Muscle layer of duodenum (tissue), 2 donors: ENCODE data around the gene PURA.
A peak's percentile ranks its signal among the peaks of the same experiment; 100 is the strongest.

ENCODE experiments used
- H3K27ac ChIP-seq: one replicate; pipeline ENCODE4 v1.7.0; 2013; ENCODE audit warnings: mild to moderate bottlenecking, low read length
- H3K27me3 ChIP-seq: one replicate; pipeline ENCODE4 v1.7.0; 2013; ENCODE audit warnings: low read depth, mild to moderate bottlenecking, control low read depth, low read length
- H3K36me3 ChIP-seq, 2 donors: one replicate each; pipeline ENCODE4 v1.7.0; 2013; ENCODE audit warnings: low read length in 2 of 2, control low read depth in 1 of 2, mild to moderate bottlenecking in 1 of 2; ENCODE audit not compliant: insufficient read depth in 2 of 2, control insufficient read depth in 1 of 2
- H3K4me1 ChIP-seq, 2 donors: one replicate each; pipeline ENCODE4 v1.7.0; 2013; ENCODE audit warnings: low read length in 2 of 2, mild to moderate bottlenecking in 2 of 2, control low read depth in 1 of 2, moderate library complexity in 1 of 2; ENCODE audit not compliant: insufficient read depth in 2 of 2, control insufficient read depth in 1 of 2
- H3K4me3 ChIP-seq, 2 donors: one replicate each; pipeline ENCODE4 v1.7.0; 2013; ENCODE audit warnings: low read length in 2 of 2, low read depth in 1 of 2, mild to moderate bottlenecking in 1 of 2
- H3K9me3 ChIP-seq, 2 donors: one replicate each; pipeline ENCODE4 v1.7.0; 2013; ENCODE audit warnings: low read length in 2 of 2, control low read depth in 1 of 2, mild to moderate bottlenecking in 1 of 2; ENCODE audit not compliant: control insufficient read depth in 1 of 2
- donor health status: healthy.

Gene PURA

DNA sequence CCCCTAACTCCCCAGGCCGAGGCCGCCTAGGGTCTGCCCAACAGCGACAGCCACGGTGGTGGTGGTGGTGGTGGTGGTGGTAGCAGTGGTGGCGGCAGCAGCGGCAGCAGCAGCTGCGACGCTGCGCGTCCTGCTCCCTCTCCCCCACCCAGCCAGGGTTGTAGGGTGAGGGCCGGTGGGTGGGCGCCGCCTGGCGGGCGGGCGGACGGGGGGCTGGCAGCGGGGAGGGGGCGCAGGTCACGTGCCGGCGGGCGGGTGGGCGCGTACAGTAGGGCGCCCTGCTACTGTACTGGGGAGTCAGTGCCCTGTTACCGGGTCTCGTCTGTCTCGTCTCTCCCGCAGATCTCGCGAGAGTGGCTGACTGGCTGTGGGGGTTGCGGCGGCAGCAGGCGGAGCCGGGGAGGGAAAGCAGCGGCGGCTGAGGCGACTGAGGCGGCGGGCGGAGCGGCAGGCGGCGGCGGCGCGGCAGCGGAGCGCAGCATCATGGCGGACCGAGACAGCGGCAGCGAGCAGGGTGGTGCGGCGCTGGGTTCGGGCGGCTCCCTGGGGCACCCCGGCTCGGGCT, at the start of gene PURA:
PURA (plus strand) TSS at position 411 of the 565 bp plus-strand sequence; CDS start at position 484, 73 bp downstream.
- peaks cover 20 to 68% of the 10 kb centered on the region in 2 donors for H3K4me1 ChIP-seq
- H3K27me3 ChIP-seq = no peaks in the 10 kb centered on the region
- peak within 1 kb of the TSS; percentile 78 for H3K27ac ChIP-seq
- peak within 1 kb of the TSS; percentile 68 to 81 for H3K4me3 ChIP-seq
- peaks cover 0 to 4% of the 10 kb centered on the region in 2 donors for H3K36me3 ChIP-seq
- H3K9me3 ChIP-seq = no peaks in the 10 kb centered on the region

DNA sequence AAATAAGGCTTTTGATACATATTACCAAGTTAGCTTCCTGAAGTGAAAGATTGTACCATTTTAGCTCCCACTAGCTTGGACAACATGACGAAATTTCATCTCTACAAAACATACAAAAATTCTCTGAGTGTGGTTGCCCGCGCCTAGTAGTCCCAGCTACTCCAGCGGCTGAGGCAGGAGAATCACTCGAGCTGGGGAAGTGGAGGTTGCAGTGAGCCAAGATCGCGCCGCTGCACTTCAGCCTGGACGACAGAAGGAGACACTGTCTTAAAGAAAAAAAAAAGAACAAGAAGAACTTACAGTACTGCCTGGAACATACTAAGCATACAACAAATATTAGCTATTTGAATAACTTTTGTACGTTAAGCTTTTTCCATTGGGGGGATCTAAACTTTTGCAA, 41.1 kb upstream of the PURA start:
- H3K4me1 ChIP-seq = peaks cover 0 to 4% of the 10 kb centered on the region in 2 donors

DNA sequence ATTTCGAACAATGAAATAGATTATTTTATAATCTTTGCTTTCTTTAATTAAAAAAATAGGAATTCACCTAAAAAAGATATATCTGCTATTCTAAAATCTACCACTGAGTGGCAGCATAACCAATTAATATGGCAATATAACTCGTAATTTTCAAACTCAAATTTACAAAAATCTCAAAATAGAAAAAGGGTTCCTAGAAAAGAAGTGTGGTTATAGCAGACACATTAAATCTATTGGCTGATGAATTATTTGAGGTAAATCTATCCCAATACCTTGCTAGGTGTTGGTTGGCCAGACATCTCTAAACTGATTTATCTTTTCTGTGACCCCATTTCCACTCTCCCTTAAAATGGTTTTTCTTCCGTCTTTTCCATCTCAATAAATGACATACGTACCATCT, 40.6 kb upstream of the PURA start:
- Histone ChIP-seq H3K9me3 (no peaks in the 10 kb centered on the region), H3K4me1 (peaks cover 0 to 4% of the 10 kb centered on the region in 2 donors), H3K4me3 (no peak overlapping the region), H3K27me3 (no peaks in the 10 kb centered on the region), H3K27ac (no peak overlapping the region), H3K36me3 (no peaks in the 10 kb centered on the region)

More for the DNA sequence above, 41.1 kb upstream of the PURA start:
- Histone ChIP-seq H3K9me3 (no peaks in the 10 kb centered on the region), H3K27me3 (no peaks in the 10 kb centered on the region), H3K36me3 (no peaks in the 10 kb centered on the region), H3K4me3 (no peak overlapping the region), H3K27ac (no peak overlapping the region)

DNA sequence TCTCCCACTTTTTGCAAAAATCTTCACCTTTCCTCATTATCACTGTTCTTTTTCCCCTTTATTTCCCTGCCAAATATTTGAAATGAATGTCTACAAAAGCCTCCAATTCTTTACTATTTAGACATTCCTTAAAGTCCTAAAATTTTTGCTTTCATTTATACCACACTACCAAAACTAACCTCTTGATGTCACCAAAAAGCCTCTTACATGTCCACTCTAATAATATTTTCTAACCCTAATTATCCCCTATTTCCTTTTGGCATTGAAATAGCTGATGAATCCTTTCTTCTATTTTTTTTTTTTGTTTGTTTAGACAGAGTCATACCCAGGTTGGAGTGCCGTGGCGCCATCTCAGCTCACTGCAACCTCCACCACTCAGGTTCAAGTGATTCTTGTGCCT, 38.5 kb upstream of the PURA start:
- no peak overlapping the region for H3K27ac ChIP-seq
- H3K9me3 ChIP-seq = no peaks in the 10 kb centered on the region
- H3K4me1 ChIP-seq = peaks cover 0 to 4% of the 10 kb centered on the region in 2 donors
- no peaks in the 10 kb centered on the region for H3K36me3 ChIP-seq
- no peaks in the 10 kb centered on the region for H3K27me3 ChIP-seq
- no peak overlapping the region for H3K4me3 ChIP-seq

DNA sequence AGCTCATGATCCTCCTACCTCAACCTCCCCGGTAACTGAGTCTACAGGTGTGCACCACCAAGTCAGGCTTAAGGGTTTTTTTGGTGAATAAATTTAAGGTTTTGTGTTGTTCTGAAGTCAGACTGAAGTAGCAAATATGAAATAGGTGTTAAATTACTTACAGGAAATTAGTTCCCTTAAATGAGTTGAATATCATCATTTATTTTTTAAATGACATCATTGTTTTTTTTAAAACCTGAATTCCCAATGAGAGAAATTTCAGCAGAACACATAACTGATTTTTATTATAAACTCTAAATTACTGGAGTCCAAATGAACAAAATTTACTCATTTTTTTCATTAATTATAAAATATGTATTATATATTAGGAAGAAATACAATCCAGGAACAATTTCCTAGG, 37.8 kb upstream of the PURA start:
- no peaks in the 10 kb centered on the region for H3K36me3 ChIP-seq
- H3K27ac ChIP-seq = no peak overlapping the region
- H3K27me3 ChIP-seq = no peaks in the 10 kb centered on the region
- no peak overlapping the region for H3K4me3 ChIP-seq
- no peaks in the 10 kb centered on the region for H3K9me3 ChIP-seq
- H3K4me1 ChIP-seq = peaks cover 0 to 4% of the 10 kb centered on the region in 2 donors

DNA sequence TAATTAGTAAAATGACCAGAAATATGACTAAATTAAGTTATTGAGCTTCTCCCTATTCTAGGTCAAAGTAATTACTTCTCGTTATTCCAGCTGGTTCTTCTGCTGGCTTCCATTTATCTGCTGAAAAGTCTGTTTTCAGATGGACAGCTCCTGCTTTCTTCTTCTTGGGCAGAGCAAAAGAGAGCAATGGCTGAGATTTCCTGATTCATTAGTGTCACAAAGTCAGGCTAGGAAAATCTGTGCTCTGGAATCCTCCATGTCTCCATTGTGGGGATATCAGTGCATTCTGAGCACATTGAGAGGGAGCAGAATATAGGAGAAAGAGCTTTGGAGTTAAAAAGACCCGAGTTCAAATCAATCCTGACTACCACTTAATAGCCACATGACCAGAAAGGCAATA, 37.1 kb upstream of the PURA start:
- Histone ChIP-seq H3K4me3 (no peak overlapping the region), H3K4me1 (peaks cover 0 to 4% of the 10 kb centered on the region in 2 donors), H3K27ac (no peak overlapping the region), H3K36me3 (no peaks in the 10 kb centered on the region), H3K27me3 (no peaks in the 10 kb centered on the region), H3K9me3 (no peaks in the 10 kb centered on the region)

DNA sequence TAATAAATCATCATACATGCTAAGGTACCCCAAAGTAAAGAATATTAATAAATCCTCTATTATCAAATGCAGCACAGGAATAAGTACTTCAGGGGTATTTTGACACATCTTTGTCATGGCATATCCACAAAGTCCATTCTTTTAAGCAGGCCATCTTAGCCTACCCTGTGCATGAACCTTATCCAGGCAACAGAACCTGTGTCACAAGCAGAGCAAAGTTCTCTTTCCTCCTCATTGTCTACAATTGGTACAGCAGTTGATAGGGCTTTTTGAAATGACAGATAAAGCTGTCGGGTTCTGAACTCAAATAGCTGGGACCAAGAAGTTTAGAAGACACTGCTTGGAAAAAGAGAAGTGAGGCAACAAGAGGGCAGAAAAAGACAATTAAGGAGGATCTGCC, 30.8 kb upstream of the PURA start:
- no peak overlapping the region for H3K4me3 ChIP-seq
- no peak overlapping the region for H3K27ac ChIP-seq
- no peaks in the 10 kb centered on the region for H3K36me3 ChIP-seq
- H3K4me1 ChIP-seq = no peaks in the 10 kb centered on the region
- no peaks in the 10 kb centered on the region for H3K27me3 ChIP-seq
- no peaks in the 10 kb centered on the region for H3K9me3 ChIP-seq

DNA sequence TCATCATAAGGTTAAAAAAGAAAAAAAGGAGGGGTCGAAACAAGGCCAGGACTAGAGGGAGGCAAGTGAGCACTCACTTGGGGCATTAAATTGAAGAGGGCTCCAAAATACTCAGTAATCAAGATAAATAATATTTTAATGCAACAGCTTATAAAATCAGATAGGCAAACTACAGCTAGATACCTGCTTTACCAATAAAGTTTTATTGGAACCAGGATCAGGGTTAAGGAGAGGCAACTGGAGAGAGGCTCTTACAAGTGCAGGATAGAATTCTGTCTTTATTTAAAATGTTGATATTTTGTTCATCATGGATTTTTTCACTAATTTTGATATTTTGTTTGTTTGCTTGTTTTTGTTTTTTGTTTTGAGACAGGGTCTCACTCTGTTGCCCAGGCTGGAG, 30.3 kb upstream of the PURA start:
- Histone ChIP-seq H3K27me3 (no peaks in the 10 kb centered on the region), H3K27ac (no peak overlapping the region), H3K4me3 (no peak overlapping the region), H3K4me1 (no peaks in the 10 kb centered on the region), H3K36me3 (no peaks in the 10 kb centered on the region), H3K9me3 (no peaks in the 10 kb centered on the region)

DNA sequence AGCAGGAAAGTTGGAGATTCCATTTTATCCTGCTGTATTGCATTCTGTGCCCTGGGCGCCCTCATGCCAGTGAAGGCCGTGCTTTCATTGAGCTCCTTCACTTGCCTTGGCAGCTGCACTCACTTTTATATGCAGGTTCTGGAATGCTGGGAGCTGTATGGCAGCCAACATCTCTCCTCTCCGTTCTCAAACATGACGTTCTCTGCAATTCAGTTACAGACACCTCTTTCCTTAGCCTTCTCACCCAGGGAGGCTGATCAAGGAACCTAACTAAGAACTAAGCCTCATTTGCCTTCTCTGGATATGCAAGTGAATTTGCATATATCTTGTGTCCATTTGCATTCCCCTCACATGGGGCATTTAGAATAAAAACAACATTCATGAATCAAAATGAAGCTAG, 29.4 kb upstream of the PURA start:
- no peak overlapping the region for H3K27ac ChIP-seq
- H3K36me3 ChIP-seq = no peaks in the 10 kb centered on the region
- peaks cover 0 to 1% of the 10 kb centered on the region in 2 donors for H3K9me3 ChIP-seq
- H3K4me1 ChIP-seq = no peaks in the 10 kb centered on the region
- H3K4me3 ChIP-seq = no peak overlapping the region
- H3K27me3 ChIP-seq = no peaks in the 10 kb centered on the region

DNA sequence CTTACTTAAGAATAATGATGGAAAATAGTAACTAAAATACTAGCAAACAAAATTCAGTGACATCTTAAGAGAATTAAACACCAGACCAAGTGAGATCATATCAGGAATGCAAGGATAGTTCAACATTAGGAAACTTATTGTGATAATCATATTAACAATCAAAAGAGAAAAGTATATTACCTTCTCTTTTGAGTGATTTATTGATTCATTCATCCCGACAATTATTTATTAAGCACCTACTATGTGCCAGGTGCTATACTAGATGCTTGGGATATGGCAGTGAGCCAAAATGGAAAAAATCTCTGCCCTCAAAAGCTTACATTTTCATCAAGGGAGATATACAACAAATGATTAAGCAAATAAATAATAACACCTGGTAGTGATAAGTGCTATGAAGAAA, 23.7 kb upstream of the PURA start:
- Histone ChIP-seq H3K36me3 (no peaks in the 10 kb centered on the region), H3K9me3 (peaks cover 11 to 15% of the 10 kb centered on the region in 2 donors), H3K4me3 (no peak overlapping the region), H3K4me1 (no peaks in the 10 kb centered on the region), H3K27ac (no peak overlapping the region), H3K27me3 (no peaks in the 10 kb centered on the region)

DNA sequence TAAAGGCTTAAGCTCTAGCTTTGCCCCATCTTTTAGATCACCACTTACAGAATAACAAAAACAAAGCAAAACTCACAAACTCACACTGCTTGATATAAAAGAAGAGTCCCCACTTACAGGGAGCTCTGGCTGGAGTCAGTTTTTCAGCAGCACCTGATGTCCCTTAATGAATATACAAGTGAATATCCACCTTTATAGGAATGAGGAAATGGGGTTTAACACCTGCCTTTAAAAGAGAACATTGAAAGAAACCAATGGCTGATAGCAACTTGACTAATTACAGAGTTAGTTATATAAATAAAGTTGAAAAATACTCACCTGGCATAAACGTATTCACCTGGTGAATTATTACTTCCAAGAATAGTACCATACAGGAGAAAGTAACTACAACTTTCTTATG, 20.7 kb upstream of the PURA start:
- no peaks in the 10 kb centered on the region for H3K4me1 ChIP-seq
- no peak overlapping the region for H3K27ac ChIP-seq
- no peaks in the 10 kb centered on the region for H3K27me3 ChIP-seq
- no peak overlapping the region for H3K4me3 ChIP-seq
- peaks cover 11 to 15% of the 10 kb centered on the region in 2 donors for H3K9me3 ChIP-seq
- no peaks in the 10 kb centered on the region for H3K36me3 ChIP-seq

DNA sequence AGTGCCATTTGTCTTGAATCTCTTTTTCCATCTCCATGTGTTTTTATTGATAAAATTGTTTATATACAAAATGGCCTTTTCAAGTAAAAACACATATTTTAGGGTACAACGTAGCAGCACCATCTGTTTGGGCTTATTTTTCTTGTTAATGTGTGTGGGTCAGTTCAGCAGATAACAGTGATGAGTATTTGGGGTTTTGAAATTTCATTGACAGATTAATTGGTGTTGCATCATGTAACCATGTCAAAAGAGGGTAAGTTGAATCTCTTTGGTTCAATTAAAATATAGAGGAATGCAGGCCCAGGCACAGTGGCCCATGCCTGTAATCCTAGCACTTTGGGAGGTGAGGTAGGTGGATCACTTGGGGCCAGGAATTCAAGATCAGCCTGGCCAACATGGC, 20.0 kb upstream of the PURA start:
- Histone ChIP-seq H3K4me3 (no peak overlapping the region), H3K36me3 (no peaks in the 10 kb centered on the region), H3K9me3 (peaks cover 11 to 15% of the 10 kb centered on the region in 2 donors), H3K27ac (no peak overlapping the region), H3K4me1 (no peaks in the 10 kb centered on the region), H3K27me3 (no peaks in the 10 kb centered on the region)
